ENCODE results near the gene PLAAT5. TPM values are rescaled to one million over a fixed set of nuclear protein-coding genes. Genes with fewer than 3 reads are reported as not detected.
A peak's percentile ranks its signal among the peaks of the same experiment; 100 is the strongest.

PLAAT5 gene
- total and polyA plus RNA-seq, 2 of the 8 experiments (the other 6 are each of a cell fraction or from before 2014, with no cell fraction given): 16.0 to 18.7 TPM

DNA sequence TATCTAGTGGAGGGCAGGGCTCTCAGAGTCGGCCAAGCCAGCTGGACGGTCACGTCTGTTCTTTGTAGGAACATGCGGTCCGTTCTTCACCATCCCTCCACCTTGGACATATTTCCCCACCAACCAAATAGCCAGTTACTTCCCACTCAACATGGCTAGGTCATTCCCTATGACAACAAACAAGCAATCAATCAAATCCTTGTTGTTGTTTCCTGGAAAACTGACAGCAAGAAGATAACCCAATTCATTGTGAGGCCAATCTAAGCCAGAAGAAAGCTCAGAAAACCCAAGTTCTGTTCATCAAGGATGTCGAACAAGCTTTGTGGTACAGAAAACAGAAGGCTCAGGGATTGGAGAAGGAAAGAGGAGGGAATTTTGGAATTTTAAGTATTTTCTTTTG lies 10.9 kb downstream of the PLAAT5 start:
- peaks cover 12 to 14% of the 10 kb centered on the region in 2 experiments for H3K9me3 ChIP-seq (ENCODE audit: insufficient read depth in 2 of 2, low read depth in 1 of 2, low read length in 1 of 2)
- no peak overlapping the region for H3K4ac ChIP-seq (replicated peaks; ENCODE audit: insufficient read length, low read depth, low read length)
- peaks cover 0 to 8% (median 0%) of the 10 kb centered on the region in 4 experiments; a peak in 1 of 8 replicates for H3K36me3 ChIP-seq (ENCODE audit: control insufficient read depth in 2 of 4, insufficient read depth in 4 of 4, low read length in 3 of 4)
- DNase-seq (ENCODE audit: low read depth in 1 of 2, low spot score in 2 of 2) (peak in 1 of 2 experiments; percentile 31), FAIRE-seq (peak; percentile 55)
- ChIA-PET POLR2A (ENCODE audit: partially characterized antibody) (interaction anchor here (0.9 to 1.9 kb wide), 7 partner anchors 8 to 156 kb away, joined by 3 to 11 read pairs (median 4); partner anchors contain the start of gene PLAAT5), CTCF (ENCODE audit: partially characterized antibody) (interaction anchor here (0.6 to 6.9 kb wide), 18 partner anchors 11 to 574 kb away, joined by 3 to 97 read pairs (median 8); partner anchors contain the start of genes LGALS12, PLAAT4 and PLAAT5)
- H3K14ac ChIP-seq (ENCODE audit: insufficient read length): no peak overlapping the region
- no peak overlapping the region for H3K4me3 ChIP-seq (ENCODE audit: extremely low read depth in 1 of 4, insufficient read depth in 2 of 4, low read depth in 3 of 4, low read length in 4 of 4)
- peaks cover 0 to 5% (median 2%) of the 10 kb centered on the region in 4 experiments; a peak in 2 of 7 replicates for H3K4me1 ChIP-seq (replicated peaks in 1 of 4; ENCODE audit: control insufficient read depth in 3 of 4, insufficient read depth in 4 of 4, low read length in 3 of 4)
- H2BK12ac ChIP-seq (ENCODE audit: low read depth, low read length): no peak overlapping the region
- H4K20me1 ChIP-seq (replicated peaks in 1 of 2; ENCODE audit: control insufficient read depth in 1 of 2, insufficient read depth in 2 of 2, low read length in 2 of 2): no peaks in the 10 kb centered on the region
- no peaks in the 10 kb centered on the region for H3K79me2 ChIP-seq (ENCODE audit: control insufficient read depth in 1 of 2, insufficient read depth in 2 of 2, low read length in 2 of 2)
- no peak overlapping the region for H2BK15ac ChIP-seq (ENCODE audit: low read length)
- H3K27ac ChIP-seq (ENCODE audit: low read depth, low read length): no peak overlapping the region
- H2BK5ac ChIP-seq (ENCODE audit: low read depth, low read length): no peak overlapping the region
- H3K79me1 ChIP-seq (ENCODE audit: low read depth, low read length): no peaks in the 10 kb centered on the region; the same call in 1 of the 2 replicates
- no peak overlapping the region for H4K5ac ChIP-seq (ENCODE audit: insufficient read length, low read depth, low read length)
- H3K56ac ChIP-seq (replicated peaks; ENCODE audit: insufficient read length, low read depth, low read length): no peak overlapping the region
- H2AK5ac ChIP-seq (ENCODE audit: low read depth, low read length): 0 out of 2 replicates have a peak overlapping the region, but pooled peaks have one; percentile 13
- no peak overlapping the region for H2BK120ac ChIP-seq (replicated peaks; ENCODE audit: low read depth, low read length)
- peak overlapping the region; percentile 12 for H4K91ac ChIP-seq (replicated peaks; ENCODE audit: insufficient read length, low read length)
- H3K18ac ChIP-seq (ENCODE audit: extremely low read depth, low read length): no peak overlapping the region
- WGBS, 2 experiments (ENCODE audit: extremely low coverage in 1 of 2, insufficient coverage in 1 of 2, insufficient read length in 1 of 2, insufficient replicate concordance in 2 of 2, low coverage in 1 of 2, low lambda C conversion rate in 2 of 2, missing lambda C conversion rate in 1 of 2): 96% methylated on average over 6 of the region's 6 CpGs; no CpG with 5 or more reads in 1 of the 2 experiments
- H4K8ac ChIP-seq (ENCODE audit: extremely low read depth, insufficient read depth, low read length): no peak overlapping the region
- no peak overlapping the region for H3K9ac ChIP-seq (replicated peaks in 1 of 4; ENCODE audit: extremely low read depth in 1 of 4, low read depth in 3 of 4, low read length in 3 of 4)
- H3K4me2 ChIP-seq (ENCODE audit: insufficient read depth in 1 of 2, low read depth in 2 of 2, low read length in 2 of 2): no peak overlapping the region
- no peaks in the 10 kb centered on the region for H3K23me2 ChIP-seq (ENCODE audit: low read depth, low read length)
- no peak overlapping the region for H2AFZ ChIP-seq (ENCODE audit: low read length)
- H3K27me3 ChIP-seq (replicated peaks in 1 of 4; ENCODE audit: control insufficient read depth in 3 of 4, extremely low read depth in 1 of 4, insufficient read depth in 3 of 4, low read length in 3 of 4): no peaks in the 10 kb centered on the region
- no peak overlapping the region for H3K23ac ChIP-seq (ENCODE audit: insufficient read length)
- peak overlapping the region; percentile 37; the same call in 1 of the 2 replicates for H2BK20ac ChIP-seq (ENCODE audit: low read length)
- TF ChIP-seq EGR1 (IDR thresholded peaks at IDR 0.05; ENCODE audit: borderline replicate concordance, low read depth, low read length) (no peak), EZH2 (IDR thresholded peaks at IDR 0.05; ENCODE audit: low read depth, low read length, severe bottlenecking) (no peak), KDM1A (IDR thresholded peaks at IDR 0.05; ENCODE audit: borderline replicate concordance, low read length) (no peak), RFX5 (IDR thresholded peaks at IDR 0.05; ENCODE audit: borderline replicate concordance, low read depth, low read length) (no peak), NRF1 (IDR thresholded peaks at IDR 0.05; ENCODE audit: low read depth, low read length) (no peak), TEAD4 (IDR thresholded peaks at IDR 0.05; ENCODE audit: low read depth, low read length) (no peak), CHD2 (IDR thresholded peaks at IDR 0.05; ENCODE audit: low read length) (no peak), GABPA (IDR thresholded peaks at IDR 0.05; ENCODE audit: borderline replicate concordance, insufficient read depth, low read length) (no peak)
- TF ChIP-seq, protein P1, sequence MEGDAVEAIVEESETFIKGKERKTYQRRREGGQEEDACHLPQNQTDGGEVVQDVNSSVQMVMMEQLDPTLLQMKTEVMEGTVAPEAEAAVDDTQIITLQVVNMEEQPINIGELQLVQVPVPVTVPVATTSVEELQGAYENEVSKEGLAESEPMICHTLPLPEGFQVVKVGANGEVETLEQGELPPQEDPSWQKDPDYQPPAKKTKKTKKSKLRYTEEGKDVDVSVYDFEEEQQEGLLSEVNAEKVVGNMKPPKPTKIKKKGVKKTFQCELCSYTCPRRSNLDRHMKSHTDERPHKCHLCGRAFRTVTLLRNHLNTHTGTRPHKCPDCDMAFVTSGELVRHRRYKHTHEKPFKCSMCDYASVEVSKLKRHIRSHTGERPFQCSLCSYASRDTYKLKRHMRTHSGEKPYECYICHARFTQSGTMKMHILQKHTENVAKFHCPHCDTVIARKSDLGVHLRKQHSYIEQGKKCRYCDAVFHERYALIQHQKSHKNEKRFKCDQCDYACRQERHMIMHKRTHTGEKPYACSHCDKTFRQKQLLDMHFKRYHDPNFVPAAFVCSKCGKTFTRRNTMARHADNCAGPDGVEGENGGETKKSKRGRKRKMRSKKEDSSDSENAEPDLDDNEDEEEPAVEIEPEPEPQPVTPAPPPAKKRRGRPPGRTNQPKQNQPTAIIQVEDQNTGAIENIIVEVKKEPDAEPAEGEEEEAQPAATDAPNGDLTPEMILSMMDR (IDR thresholded peaks at IDR 0.05; ENCODE audit: control extremely low read depth in 1 of 3, insufficient read depth in 1 of 3, low read depth in 1 of 3, low read length in 3 of 3): no peak
- TF ChIP-seq, protein P2, sequence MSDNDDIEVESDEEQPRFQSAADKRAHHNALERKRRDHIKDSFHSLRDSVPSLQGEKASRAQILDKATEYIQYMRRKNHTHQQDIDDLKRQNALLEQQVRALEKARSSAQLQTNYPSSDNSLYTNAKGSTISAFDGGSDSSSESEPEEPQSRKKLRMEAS (IDR thresholded peaks at IDR 0.05): no peak
